HepG2 (cell line): ENCODE data around the gene G6PD. TPM values are rescaled to one million over a fixed set of nuclear protein-coding genes. Genes with fewer than 3 reads are reported as not detected.

Experiments
- ATAD3A ChIP-seq: sonication (generic); formaldehyde crosslinking; IDR thresholded peaks from 2 replicates; pipeline ENCODE4 v1.4.0; 2020; ENCODE audit warnings: missing genetic modification reagents
- POLR2AphosphoS2 ChIP-seq: IDR thresholded peaks from 2 replicates; pipeline ENCODE4 v1.6.1; 2011; ENCODE audit warnings: low read depth, low read length, improper control_type of control experiment
- POLR2G ChIP-seq: fragments of 200-400 bp; formaldehyde crosslinking; IDR thresholded peaks from 2 replicates; pipeline ENCODE4 v1.6.1; 2018; ENCODE audit warnings: mild to moderate bottlenecking, low read depth, low read length, moderate library complexity
- TARDBP ChIP-seq: sonication (generic); formaldehyde crosslinking; IDR thresholded peaks from 2 replicates; pipeline ENCODE4 v1.8.0; 2022; ENCODE audit warnings: mild to moderate bottlenecking, missing genetic modification reagents
- TBL1XR1 ChIP-seq: fragments of 150-350 bp; IDR thresholded peaks from 2 replicates; pipeline ENCODE4 v1.6.1; 2014; ENCODE audit warnings: borderline replicate concordance, low read length; ENCODE audit not compliant: partially characterized antibody
- ZBTB43 ChIP-seq: sonication (generic); formaldehyde crosslinking; conservative IDR thresholded peaks from 2 replicates; pipeline ENCODE4 v1.4.0; 2020; ENCODE audit warnings: missing genetic modification reagents
- ZEB1 ChIP-seq: IDR thresholded peaks from 2 replicates; pipeline ENCODE4 v1.6.1; 2012; ENCODE audit warnings: mild to moderate bottlenecking, low read depth, inconsistent platforms; ENCODE audit not compliant: insufficient replicate concordance
- ZKSCAN5 ChIP-seq: sonication (generic); formaldehyde crosslinking; IDR thresholded peaks from 2 replicates; pipeline ENCODE4 v1.5.1; 2020; ENCODE audit warnings: mild to moderate bottlenecking, missing genetic modification reagents
- ZNF207 ChIP-seq: fragments of 450-650 bp; IDR thresholded peaks from 2 replicates; pipeline ENCODE4 v1.6.1; 2016; ENCODE audit warnings: antibody characterized with exemption, borderline replicate concordance
- ZNF33B ChIP-seq: sonication (generic); formaldehyde crosslinking; IDR thresholded peaks from 2 replicates; pipeline ENCODE4 v1.5.1; 2020; ENCODE audit warnings: mild to moderate bottlenecking, missing genetic modification reagents
- ZNF441 ChIP-seq: sonication (generic); formaldehyde crosslinking; IDR thresholded peaks from 2 replicates; pipeline ENCODE4 v1.7.0; 2021; ENCODE audit warnings: missing genetic modification reagents, borderline replicate concordance
- polyA plus RNA-seq, 8 experiments: library from polyadenylated mRNA; depleted of rRNA in 3 of 8; stranded (reverse) in 7 of 8; unstranded in 1 of 8; fragments of >200 nt; fragmentation: Illumina TruSeq in 4 of 8; extraction: Trizol in 4 of 8; gene quantifications; 2 replicates each; pipeline versions ENCODE4 v1.2.1 to v1.2.3, GENCODE V29; 2011 to 2016; ENCODE audit warnings: low read depth in 4 of 8, missing spikeins in 1 of 8, mixed read lengths in 1 of 8; ENCODE audit not compliant: insufficient read depth in 1 of 8
- total RNA-seq, 5 experiments: library from RNA; depleted of rRNA; stranded (reverse); fragments of >200 nt; fragmentation: Illumina TruSeq; extraction: Trizol; gene quantifications; 2 replicates each; pipeline ENCODE4 v1.2.3, GENCODE V29; 2016; ENCODE audit warnings: low read depth in 1 of 5
- TF ChIP-seq, protein P1 (sequence below): sonication (generic); formaldehyde crosslinking; conservative IDR thresholded peaks from 2 replicates; pipeline ENCODE4 v1.4.0; 2020; ENCODE audit warnings: mild to moderate bottlenecking, missing genetic modification reagents, moderate library complexity
- TF ChIP-seq, protein P2 (sequence below): sonication (generic); formaldehyde crosslinking; IDR thresholded peaks from 2 replicates; pipeline ENCODE4 v1.4.0; 2020; ENCODE audit warnings: mild to moderate bottlenecking, low read depth, missing genetic modification reagents
- TF ChIP-seq, protein P3 (sequence below): sonication (generic); formaldehyde crosslinking; IDR thresholded peaks from 2 replicates; pipeline ENCODE4 v1.5.1; 2020; ENCODE audit warnings: missing genetic modification reagents, mild to moderate bottlenecking, borderline replicate concordance
- TF ChIP-seq, protein P4 (sequence below): IDR thresholded peaks from 2 replicates; pipeline ENCODE4 v1.6.1; 2016; ENCODE audit warnings: low read depth, missing genetic modification reagents, missing compliant biosample characterization

Gene G6PD
- total and polyA plus RNA-seq, 2 of the 13 experiments (the other 11 are each of a cell fraction or from before 2014, with no cell fraction given) = 18.8 to 28.8 TPM

DNA sequence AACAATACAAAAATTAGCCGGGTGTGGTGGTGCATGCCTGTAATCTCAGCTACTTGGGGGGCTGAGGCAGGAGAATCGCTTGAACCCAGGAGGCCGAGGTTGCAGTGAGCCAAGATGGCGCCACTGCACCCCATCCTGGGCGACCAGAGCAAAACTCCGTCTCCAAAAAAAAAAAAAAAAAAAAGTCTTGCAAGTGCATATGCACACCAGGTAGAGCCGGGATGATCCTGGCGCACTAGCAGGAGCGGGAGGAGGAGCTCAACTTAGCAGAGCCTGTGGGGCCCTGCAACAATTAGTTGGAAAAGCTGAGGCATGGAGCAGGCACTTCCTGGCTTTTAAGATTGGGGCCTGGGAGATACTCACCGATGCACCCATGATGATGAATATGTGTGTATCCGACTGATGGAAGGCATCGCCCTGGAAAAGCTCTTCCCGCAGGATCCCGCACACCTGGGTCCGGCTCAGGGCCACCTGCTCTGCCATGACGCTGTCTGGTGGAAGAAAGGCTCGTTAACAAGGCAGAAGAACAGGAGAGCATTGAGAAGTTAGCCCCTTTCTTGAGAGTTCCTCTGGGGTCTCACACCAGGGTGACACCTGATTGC lies 872 bp downstream of the G6PD start (continued):
- TF ChIP-seq, protein P1, sequence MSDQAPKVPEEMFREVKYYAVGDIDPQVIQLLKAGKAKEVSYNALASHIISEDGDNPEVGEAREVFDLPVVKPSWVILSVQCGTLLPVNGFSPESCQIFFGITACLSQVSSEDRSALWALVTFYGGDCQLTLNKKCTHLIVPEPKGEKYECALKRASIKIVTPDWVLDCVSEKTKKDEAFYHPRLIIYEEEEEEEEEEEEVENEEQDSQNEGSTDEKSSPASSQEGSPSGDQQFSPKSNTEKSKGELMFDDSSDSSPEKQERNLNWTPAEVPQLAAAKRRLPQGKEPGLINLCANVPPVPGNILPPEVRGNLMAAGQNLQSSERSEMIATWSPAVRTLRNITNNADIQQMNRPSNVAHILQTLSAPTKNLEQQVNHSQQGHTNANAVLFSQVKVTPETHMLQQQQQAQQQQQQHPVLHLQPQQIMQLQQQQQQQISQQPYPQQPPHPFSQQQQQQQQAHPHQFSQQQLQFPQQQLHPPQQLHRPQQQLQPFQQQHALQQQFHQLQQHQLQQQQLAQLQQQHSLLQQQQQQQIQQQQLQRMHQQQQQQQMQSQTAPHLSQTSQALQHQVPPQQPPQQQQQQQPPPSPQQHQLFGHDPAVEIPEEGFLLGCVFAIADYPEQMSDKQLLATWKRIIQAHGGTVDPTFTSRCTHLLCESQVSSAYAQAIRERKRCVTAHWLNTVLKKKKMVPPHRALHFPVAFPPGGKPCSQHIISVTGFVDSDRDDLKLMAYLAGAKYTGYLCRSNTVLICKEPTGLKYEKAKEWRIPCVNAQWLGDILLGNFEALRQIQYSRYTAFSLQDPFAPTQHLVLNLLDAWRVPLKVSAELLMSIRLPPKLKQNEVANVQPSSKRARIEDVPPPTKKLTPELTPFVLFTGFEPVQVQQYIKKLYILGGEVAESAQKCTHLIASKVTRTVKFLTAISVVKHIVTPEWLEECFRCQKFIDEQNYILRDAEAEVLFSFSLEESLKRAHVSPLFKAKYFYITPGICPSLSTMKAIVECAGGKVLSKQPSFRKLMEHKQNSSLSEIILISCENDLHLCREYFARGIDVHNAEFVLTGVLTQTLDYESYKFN (CRISPR knock-in tag) = no peak
- TF ChIP-seq, protein P2, sequence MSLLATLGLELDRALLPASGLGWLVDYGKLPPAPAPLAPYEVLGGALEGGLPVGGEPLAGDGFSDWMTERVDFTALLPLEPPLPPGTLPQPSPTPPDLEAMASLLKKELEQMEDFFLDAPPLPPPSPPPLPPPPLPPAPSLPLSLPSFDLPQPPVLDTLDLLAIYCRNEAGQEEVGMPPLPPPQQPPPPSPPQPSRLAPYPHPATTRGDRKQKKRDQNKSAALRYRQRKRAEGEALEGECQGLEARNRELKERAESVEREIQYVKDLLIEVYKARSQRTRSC (CRISPR knock-in tag) = no peak
- TF ChIP-seq ZNF207 (no peak), ZNF33B (CRISPR knock-in tag) (no peak), POLR2G (0 out of 2 replicates have a peak, but pooled peaks have one; percentile 17), ATAD3A (CRISPR knock-in tag) (no peak), TBL1XR1 (no peak), ZBTB43 (CRISPR knock-in tag) (no peak), ZKSCAN5 (CRISPR knock-in tag) (no peak), POLR2AphosphoS2 (no peak), TARDBP (CRISPR knock-in tag) (no peak), ZEB1 (no peak), ZNF441 (peak; percentile 93; the same call in 1 of the 2 replicates)
- TF ChIP-seq, protein P3, sequence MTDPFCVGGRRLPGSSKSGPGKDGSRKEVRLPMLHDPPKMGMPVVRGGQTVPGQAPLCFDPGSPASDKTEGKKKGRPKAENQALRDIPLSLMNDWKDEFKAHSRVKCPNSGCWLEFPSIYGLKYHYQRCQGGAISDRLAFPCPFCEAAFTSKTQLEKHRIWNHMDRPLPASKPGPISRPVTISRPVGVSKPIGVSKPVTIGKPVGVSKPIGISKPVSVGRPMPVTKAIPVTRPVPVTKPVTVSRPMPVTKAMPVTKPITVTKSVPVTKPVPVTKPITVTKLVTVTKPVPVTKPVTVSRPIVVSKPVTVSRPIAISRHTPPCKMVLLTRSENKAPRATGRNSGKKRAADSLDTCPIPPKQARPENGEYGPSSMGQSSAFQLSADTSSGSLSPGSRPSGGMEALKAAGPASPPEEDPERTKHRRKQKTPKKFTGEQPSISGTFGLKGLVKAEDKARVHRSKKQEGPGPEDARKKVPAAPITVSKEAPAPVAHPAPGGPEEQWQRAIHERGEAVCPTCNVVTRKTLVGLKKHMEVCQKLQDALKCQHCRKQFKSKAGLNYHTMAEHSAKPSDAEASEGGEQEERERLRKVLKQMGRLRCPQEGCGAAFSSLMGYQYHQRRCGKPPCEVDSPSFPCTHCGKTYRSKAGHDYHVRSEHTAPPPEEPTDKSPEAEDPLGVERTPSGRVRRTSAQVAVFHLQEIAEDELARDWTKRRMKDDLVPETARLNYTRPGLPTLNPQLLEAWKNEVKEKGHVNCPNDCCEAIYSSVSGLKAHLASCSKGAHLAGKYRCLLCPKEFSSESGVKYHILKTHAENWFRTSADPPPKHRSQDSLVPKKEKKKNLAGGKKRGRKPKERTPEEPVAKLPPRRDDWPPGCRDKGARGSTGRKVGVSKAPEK = no peak
- TF ChIP-seq, protein P4, sequence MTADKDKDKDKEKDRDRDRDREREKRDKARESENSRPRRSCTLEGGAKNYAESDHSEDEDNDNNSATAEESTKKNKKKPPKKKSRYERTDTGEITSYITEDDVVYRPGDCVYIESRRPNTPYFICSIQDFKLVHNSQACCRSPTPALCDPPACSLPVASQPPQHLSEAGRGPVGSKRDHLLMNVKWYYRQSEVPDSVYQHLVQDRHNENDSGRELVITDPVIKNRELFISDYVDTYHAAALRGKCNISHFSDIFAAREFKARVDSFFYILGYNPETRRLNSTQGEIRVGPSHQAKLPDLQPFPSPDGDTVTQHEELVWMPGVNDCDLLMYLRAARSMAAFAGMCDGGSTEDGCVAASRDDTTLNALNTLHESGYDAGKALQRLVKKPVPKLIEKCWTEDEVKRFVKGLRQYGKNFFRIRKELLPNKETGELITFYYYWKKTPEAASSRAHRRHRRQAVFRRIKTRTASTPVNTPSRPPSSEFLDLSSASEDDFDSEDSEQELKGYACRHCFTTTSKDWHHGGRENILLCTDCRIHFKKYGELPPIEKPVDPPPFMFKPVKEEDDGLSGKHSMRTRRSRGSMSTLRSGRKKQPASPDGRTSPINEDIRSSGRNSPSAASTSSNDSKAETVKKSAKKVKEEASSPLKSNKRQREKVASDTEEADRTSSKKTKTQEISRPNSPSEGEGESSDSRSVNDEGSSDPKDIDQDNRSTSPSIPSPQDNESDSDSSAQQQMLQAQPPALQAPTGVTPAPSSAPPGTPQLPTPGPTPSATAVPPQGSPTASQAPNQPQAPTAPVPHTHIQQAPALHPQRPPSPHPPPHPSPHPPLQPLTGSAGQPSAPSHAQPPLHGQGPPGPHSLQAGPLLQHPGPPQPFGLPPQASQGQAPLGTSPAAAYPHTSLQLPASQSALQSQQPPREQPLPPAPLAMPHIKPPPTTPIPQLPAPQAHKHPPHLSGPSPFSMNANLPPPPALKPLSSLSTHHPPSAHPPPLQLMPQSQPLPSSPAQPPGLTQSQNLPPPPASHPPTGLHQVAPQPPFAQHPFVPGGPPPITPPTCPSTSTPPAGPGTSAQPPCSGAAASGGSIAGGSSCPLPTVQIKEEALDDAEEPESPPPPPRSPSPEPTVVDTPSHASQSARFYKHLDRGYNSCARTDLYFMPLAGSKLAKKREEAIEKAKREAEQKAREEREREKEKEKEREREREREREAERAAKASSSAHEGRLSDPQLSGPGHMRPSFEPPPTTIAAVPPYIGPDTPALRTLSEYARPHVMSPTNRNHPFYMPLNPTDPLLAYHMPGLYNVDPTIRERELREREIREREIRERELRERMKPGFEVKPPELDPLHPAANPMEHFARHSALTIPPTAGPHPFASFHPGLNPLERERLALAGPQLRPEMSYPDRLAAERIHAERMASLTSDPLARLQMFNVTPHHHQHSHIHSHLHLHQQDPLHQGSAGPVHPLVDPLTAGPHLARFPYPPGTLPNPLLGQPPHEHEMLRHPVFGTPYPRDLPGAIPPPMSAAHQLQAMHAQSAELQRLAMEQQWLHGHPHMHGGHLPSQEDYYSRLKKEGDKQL (CRISPR knock-in tag) = no peak
